ENCODE results near the gene ADGRL3.

DNA sequence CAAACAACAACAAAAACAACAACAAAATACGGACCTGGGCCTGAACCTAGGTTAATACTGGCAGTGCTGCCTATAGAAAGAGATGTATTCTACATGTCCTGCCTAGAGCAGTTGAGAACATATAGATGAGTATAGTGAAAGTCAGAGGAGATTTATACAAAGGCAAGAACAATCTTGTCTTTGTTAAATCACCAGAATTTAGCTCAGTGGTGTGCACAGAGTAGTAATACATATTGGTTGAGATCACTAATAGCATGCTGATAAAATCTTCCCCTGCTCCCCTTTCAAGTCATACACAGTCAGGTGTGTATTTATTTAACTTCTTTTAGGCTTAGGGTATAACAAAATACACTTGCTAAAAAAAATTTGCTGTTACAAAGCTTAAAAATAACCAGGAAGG lies 247.8 kb downstream of the ADGRL3 start:
- TF ChIP-seq POLR2A (IDR thresholded peaks at IDR 0.05; ENCODE audit: low read depth): no peak
- TF ChIP-seq, protein P1, sequence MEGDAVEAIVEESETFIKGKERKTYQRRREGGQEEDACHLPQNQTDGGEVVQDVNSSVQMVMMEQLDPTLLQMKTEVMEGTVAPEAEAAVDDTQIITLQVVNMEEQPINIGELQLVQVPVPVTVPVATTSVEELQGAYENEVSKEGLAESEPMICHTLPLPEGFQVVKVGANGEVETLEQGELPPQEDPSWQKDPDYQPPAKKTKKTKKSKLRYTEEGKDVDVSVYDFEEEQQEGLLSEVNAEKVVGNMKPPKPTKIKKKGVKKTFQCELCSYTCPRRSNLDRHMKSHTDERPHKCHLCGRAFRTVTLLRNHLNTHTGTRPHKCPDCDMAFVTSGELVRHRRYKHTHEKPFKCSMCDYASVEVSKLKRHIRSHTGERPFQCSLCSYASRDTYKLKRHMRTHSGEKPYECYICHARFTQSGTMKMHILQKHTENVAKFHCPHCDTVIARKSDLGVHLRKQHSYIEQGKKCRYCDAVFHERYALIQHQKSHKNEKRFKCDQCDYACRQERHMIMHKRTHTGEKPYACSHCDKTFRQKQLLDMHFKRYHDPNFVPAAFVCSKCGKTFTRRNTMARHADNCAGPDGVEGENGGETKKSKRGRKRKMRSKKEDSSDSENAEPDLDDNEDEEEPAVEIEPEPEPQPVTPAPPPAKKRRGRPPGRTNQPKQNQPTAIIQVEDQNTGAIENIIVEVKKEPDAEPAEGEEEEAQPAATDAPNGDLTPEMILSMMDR (IDR thresholded peaks at IDR 0.05): no peak
- TF ChIP-seq POLR2AphosphoS5 (IDR thresholded peaks at IDR 0.05): no peak

Data from esophagus muscularis mucosa (tissue), 3 donors.